Occipital lobe (tissue), 2 donors: ENCODE measurements around the gene SUSD3. TPM values are rescaled to one million over a fixed set of nuclear protein-coding genes. Genes with fewer than 3 reads are reported as not detected.

Experiments used
- DNase-seq: peaks from one replicate; lab custom pipeline; 2025; lab: John Stamatoyannopoulos, UW
- total RNA-seq: library from RNA; depleted of rRNA; stranded (reverse); fragments of >200 nt; gene quantifications from one replicate; pipeline ENCODE4 v1.2.3, GENCODE V29; 2014

Gene SUSD3
- total RNA-seq, 1 donor from 2014 or later = 1.6 TPM

GRCh38 chr9:93028448-93029006 is 30.0 kb upstream of the SUSD3 start:
- no peak for DNase-seq

GRCh38 chr9:93030642-93031628 is 27.6 kb upstream of the SUSD3 start:
- no peak for DNase-seq

- no peak for DNase-seq
Measured at GRCh38 chr9:93031629-93032430, 26.7 kb upstream of the SUSD3 start.

- no peak for DNase-seq
Measured at GRCh38 chr9:93032545-93032944, 26.0 kb upstream of the SUSD3 start.

- no peak for DNase-seq
Measured at GRCh38 chr9:93033531-93033930, 25.0 kb upstream of the SUSD3 start.

GRCh38 chr9:93035106-93035660 is 23.3 kb upstream of the SUSD3 start:
- DNase-seq = no peak

GRCh38 chr9:93035821-93036351 is 22.6 kb upstream of the SUSD3 start:
- no peak for DNase-seq

- DNase-seq = no peak
Measured at GRCh38 chr9:93036887-93037475, 21.5 kb upstream of the SUSD3 start.

- DNase-seq = no peak
Measured at GRCh38 chr9:93037476-93037971, 21.0 kb upstream of the SUSD3 start.

GRCh38 chr9:93038918-93039317 is 19.6 kb upstream of the SUSD3 start:
- DNase-seq = no peak

- no peak for DNase-seq
Measured at GRCh38 chr9:93039456-93039855, 19.0 kb upstream of the SUSD3 start.

GRCh38 chr9:93039976-93040375 is 18.5 kb upstream of the SUSD3 start:
- no peak for DNase-seq

GRCh38 chr9:93040409-93040808 is 18.1 kb upstream of the SUSD3 start:
- no peak for DNase-seq

- DNase-seq = no peak
Measured at GRCh38 chr9:93041108-93041802, 17.2 kb upstream of the SUSD3 start.

- no peak for DNase-seq
Measured at GRCh38 chr9:93043122-93043521, 15.4 kb upstream of the SUSD3 start.

GRCh38 chr9:93045521-93045920 is 13.0 kb upstream of the SUSD3 start:
- DNase-seq = no peak

- no peak for DNase-seq
Measured at GRCh38 chr9:93048566-93049448, 9.7 kb upstream of the SUSD3 start.

- no peak for DNase-seq
Measured at GRCh38 chr9:93049491-93049890, 9.0 kb upstream of the SUSD3 start.

- no peak for DNase-seq
Measured at GRCh38 chr9:93050231-93050630, 8.3 kb upstream of the SUSD3 start.
